Adrenal gland (tissue), 12 donors: ENCODE measurements around the gene BAG5. TPM values are rescaled to one million over a fixed set of nuclear protein-coding genes. Genes with fewer than 3 reads are reported as not detected.

Source experiments
- DNase-seq, 7 donors: peaks; one replicate each; pipeline ENCODE4 v3.0.0-alpha.2; 2019 to 2020
- H3K27ac ChIP-seq, 5 donors: fragments of 200-600 bp; sonication (generic) in 4 of 5; 1 replicate in 3 of 5; 2 replicates in 2 of 5; pipeline versions ENCODE4 v1.5.1 to v1.8.0; 2016 to 2020; ENCODE audit warnings: mild to moderate bottlenecking in 1 of 5
- H3K27me3 ChIP-seq: fragments of 200-600 bp; 2 replicates; pipeline ENCODE4 v1.8.0; 2021
- H3K36me3 ChIP-seq, 2 donors: fragments of 200-600 bp; replicated peaks in 1 of 2; 1 replicate in 1 of 2; 2 replicates in 1 of 2; pipeline versions ENCODE4 v1.5.1 to v1.8.0; 2018 to 2022
- H3K4me1 ChIP-seq, 2 donors: fragments of 200-600 bp; replicated peaks in 1 of 2; 1 replicate in 1 of 2; 2 replicates in 1 of 2; pipeline versions ENCODE4 v1.5.1 to v1.8.0; 2018 to 2021
- H3K4me3 ChIP-seq, 4 donors: fragments of 200-600 bp; sonication (generic) in 3 of 4; one replicate each; pipeline ENCODE4 v1.5.1; 2016 to 2018
- H3K9me3 ChIP-seq, 3 donors: fragments of 200-600 bp; sonication (generic) in 1 of 3; replicated peaks in 1 of 3; 1 replicate in 2 of 3; 2 replicates in 1 of 3; pipeline versions ENCODE4 v1.5.1 to v1.8.0; 2016 to 2021
- POLR2A ChIP-seq, 2 donors: fragments of 450-650 bp; IDR thresholded peaks; one replicate each; pipeline ENCODE4 v1.6.1; 2017; ENCODE audit warnings: antibody characterized with exemption in 2 of 2, mild to moderate bottlenecking in 2 of 2, moderate library complexity in 1 of 2
- WGBS, 4 donors: extraction: QIAGEN DNeasy Blood & Tissue Kit in 2 of 4; methylation state at CpG; one replicate each; pipeline versions ENCODE4 v1.1.5 to v1.1.7; 2013 to 2017; 5-methylcytosine and 5-hydroxymethylcytosine counted together
- intact Hi-C, 2 donors: fragments of 100-400 bp; cut with DNase I; formaldehyde crosslinking; loops; one replicate each; pipeline versions ENCODE4 v1.14.1 to v1.15.0; 2022 to 2023
- polyA plus RNA-seq, 3 donors: library from polyadenylated mRNA; stranded (reverse); fragments of 200-250 nt in 2 of 3; fragments of 350-450 nt in 1 of 3; fragmentation: Illumina TruSeq in 1 of 3; extraction: RNeasy Lipid Tissue Mini Kit (QIAGEN cat#74804) in 1 of 3; gene quantifications; one replicate each; pipeline ENCODE4 v1.2.3, GENCODE V29; 2013 to 2014
- total RNA-seq, 9 donors: library from RNA; depleted of rRNA in 4 of 9; stranded (reverse); fragments of >200 nt in 4 of 9; fragments of 120-200 nt in 1 of 9; fragmentation: NEBNext Ultra II Directional in 1 of 9; extraction: Animal tissue kit (Norgen Biotek cat#: 25700) in 1 of 9; gene quantifications; one replicate each; pipeline versions ENCODE4 v1.1.0 to v1.2.4, GENCODE V29; 2013 to 2023
- TF ChIP-seq, protein P1 (sequence below), 6 experiments: fragments of 450-650 bp in 4 of 6; fragments of 200-600 bp in 2 of 6; sonication (generic) in 1 of 6; IDR thresholded peaks; 1 replicate in 5 of 6; 2 replicates in 1 of 6; pipeline versions ENCODE4 v1.5.1 to v1.8.0; 2016 to 2021; ENCODE audit warnings: antibody characterized with exemption in 6 of 6, mild to moderate bottlenecking in 2 of 6, moderate library complexity in 1 of 6
- donor health status: healthy with polysubstance abuse.
- donor health status: Bipolar disorder and iron deficiency.
- donor health status: DM: yes; HTN: yes; CAD: no.
- donor health status: DM: no; HTN: no; CAD: no.
- donor health status: DM: no; HTN: no; CAD: no.
- donor health status: DM: yes; HTN: yes; CAD: no.

The BAG5 gene
- total and polyA plus RNA-seq, 12 donors = 5.2 to 33.5 (median 24.7) TPM

DNA sequence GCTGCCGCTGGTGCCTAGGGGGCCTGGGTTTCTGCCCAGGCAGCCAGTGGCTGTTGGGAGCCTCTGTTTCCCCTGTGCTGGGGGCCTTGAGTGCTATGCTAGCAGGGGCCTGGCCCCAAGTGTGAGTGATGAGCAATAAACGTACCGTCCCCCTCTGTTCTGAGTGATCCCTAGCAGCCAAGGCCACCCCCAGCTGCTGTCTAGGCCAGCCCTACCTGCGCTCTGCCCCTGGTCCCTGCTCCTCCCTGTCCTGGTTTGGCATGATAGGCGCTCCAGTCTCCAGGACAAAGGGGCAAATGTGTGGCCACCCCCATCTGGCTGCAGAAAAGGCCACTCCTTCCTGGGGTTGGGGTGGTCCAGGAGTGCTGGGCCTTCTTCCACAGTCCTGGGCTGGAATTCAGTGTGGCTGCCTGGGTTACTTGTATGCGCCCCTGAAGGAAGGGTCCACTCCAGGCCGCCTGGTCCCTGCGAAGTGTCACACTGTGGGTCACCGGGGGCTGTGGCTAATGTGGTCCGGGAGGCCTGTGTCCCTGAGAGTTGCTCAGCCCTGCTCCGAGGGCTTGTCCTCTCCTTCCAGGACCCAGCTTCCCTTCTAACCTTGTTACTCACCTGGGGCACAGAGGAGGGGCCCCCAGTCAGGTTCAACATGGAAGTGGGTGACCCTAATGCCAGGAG, 26.4 kb downstream of the BAG5 start:
- Histone ChIP-seq H3K27me3 (no peaks in the 10 kb centered on the region), H3K36me3 (no peaks in the 10 kb centered on the region), H3K9me3 (no peaks in the 10 kb centered on the region), H3K27ac (peak overlapping the region in 3 of 5 donors; percentile 26 to 83 (median 45)), H3K4me1 (peaks cover 22 to 24% of the 10 kb centered on the region in 2 donors), H3K4me3 (no peak overlapping the region)
- intact Hi-C loops = no loop called here
- TF ChIP-seq, protein P1, sequence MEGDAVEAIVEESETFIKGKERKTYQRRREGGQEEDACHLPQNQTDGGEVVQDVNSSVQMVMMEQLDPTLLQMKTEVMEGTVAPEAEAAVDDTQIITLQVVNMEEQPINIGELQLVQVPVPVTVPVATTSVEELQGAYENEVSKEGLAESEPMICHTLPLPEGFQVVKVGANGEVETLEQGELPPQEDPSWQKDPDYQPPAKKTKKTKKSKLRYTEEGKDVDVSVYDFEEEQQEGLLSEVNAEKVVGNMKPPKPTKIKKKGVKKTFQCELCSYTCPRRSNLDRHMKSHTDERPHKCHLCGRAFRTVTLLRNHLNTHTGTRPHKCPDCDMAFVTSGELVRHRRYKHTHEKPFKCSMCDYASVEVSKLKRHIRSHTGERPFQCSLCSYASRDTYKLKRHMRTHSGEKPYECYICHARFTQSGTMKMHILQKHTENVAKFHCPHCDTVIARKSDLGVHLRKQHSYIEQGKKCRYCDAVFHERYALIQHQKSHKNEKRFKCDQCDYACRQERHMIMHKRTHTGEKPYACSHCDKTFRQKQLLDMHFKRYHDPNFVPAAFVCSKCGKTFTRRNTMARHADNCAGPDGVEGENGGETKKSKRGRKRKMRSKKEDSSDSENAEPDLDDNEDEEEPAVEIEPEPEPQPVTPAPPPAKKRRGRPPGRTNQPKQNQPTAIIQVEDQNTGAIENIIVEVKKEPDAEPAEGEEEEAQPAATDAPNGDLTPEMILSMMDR (IDR thresholded peaks at IDR 0.05) = no peak
- no peak for TF ChIP-seq POLR2A (IDR thresholded peaks at IDR 0.05)
- DNase-seq = no peak
- 72 to 81% (median 77%) methylated on average over 3 to 11 of the region's 11 CpGs for WGBS, 4 donors

DNA sequence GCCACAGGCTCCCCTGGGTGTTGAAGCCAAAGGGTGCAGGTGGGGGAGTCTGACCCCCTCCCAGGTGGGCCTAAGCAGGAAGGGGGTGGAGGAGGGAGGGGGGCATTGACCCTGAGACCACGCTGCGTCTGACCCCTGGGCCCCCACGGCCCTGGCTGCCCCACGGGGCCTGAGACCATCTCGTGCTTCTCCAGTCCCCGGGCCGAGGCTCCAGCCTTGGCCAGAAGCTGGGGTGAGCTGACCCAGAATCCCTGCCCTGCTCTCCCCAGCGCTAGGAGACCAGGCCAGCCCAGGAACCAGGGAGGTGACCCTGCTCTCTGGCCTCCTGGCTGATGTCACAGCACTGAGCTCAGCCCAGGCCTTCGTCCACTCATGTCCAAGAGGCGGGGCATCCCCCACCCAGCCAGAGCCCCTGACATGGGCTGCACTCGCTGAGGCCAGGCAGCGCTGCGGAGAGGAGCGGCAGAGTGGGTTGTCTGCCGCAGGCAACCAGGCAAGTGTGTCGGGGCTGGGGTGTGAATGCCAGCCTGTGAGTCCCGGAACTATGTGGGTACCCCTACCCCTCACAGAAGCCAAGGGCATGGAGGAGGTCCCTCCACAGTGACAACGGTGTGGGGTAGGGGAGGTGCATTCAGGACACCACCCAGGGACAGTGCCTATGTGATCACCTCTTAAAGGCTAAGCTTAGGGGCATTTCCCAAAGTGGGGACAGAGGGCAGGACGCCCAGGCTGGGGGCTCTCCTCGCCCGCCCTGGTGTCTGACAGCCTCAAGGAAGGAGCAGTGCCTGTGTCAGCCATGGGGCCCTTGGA, 27.2 kb downstream of the BAG5 start:
- H3K27ac ChIP-seq = peak overlapping the region in 3 of 5 donors; percentile 26 to 83 (median 45)
- TF ChIP-seq, protein P1 (IDR thresholded peaks at IDR 0.05) = no peak
- TF ChIP-seq POLR2A (IDR thresholded peaks at IDR 0.05) = no peak
- peak in 1 of 7 donors; percentile 51 for DNase-seq
- no peaks in the 10 kb centered on the region for H3K27me3 ChIP-seq
- H3K4me3 ChIP-seq = no peak overlapping the region
- H3K36me3 ChIP-seq = no peaks in the 10 kb centered on the region
- intact Hi-C loops = no loop called here
- 64 to 84% (median 72%) methylated on average over 7 to 21 of the region's 21 CpGs for WGBS, 4 donors
- peaks cover 15 to 21% of the 10 kb centered on the region in 2 donors for H3K4me1 ChIP-seq
- no peaks in the 10 kb centered on the region for H3K9me3 ChIP-seq

DNA sequence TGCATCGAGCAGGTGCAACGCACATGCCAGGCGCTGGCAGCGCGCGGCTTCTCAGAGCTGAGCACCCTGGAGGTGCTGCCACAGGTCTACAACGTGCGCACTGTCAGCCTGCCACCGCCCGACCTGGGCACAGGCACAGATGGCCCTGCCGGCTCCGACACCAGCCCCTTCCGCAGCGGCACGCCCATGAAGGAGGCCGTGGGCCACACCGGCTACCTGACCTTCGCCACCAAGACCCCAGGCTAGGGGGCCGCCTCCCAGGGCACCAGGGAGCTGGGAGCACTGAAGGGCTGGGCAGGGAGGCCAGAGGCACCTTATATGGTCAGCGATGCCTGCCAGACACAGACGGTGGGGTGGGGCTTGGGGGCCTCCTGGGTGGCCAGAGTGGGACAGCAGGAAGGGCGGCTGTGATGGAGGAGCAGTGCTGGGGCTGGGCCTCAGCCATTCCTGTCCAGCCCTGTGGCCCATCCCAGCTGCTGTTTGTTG, 27.8 kb downstream of the BAG5 start:
- Histone ChIP-seq H3K27ac (peak overlapping the region in 3 of 5 donors; percentile 35 to 83 (median 45)), H3K9me3 (no peaks in the 10 kb centered on the region), H3K27me3 (no peaks in the 10 kb centered on the region), H3K4me1 (peaks cover 19 to 25% of the 10 kb centered on the region in 2 donors), H3K36me3 (no peaks in the 10 kb centered on the region), H3K4me3 (no peak overlapping the region)
- intact Hi-C loops = no loop called here
- WGBS, 4 donors = 86 to 90% (median 89%) methylated on average over 17 to 22 of the region's 22 CpGs; no CpG with 5 or more reads in 1 of the 4 donors
- no peak for DNase-seq
- TF ChIP-seq POLR2A (IDR thresholded peaks at IDR 0.05) = no peak
- TF ChIP-seq, protein P1 (IDR thresholded peaks at IDR 0.05) = no peak

GRCh38 chr14:103533999-103534575, 28.4 kb downstream of the BAG5 start:
- intact Hi-C loops = no loop called here
- Histone ChIP-seq H3K36me3 (no peaks in the 10 kb centered on the region), H3K27ac (peak overlapping the region in 2 of 5 donors; percentile 35 to 83), H3K4me1 (peaks cover 17 to 26% of the 10 kb centered on the region in 2 donors), H3K9me3 (no peaks in the 10 kb centered on the region), H3K4me3 (no peak overlapping the region), H3K27me3 (no peaks in the 10 kb centered on the region)
- WGBS, 4 donors = 72 to 98% (median 87%) methylated on average over 7 to 25 of the region's 25 CpGs
- no peak for DNase-seq
- TF ChIP-seq POLR2A (IDR thresholded peaks at IDR 0.05) = no peak
- TF ChIP-seq, protein P1 (IDR thresholded peaks at IDR 0.05) = no peak
